Mammary epithelial cell (primary cell): Measurements from ENCODE around the gene SCLY.

Experiments used
- EZH2 ChIP-seq: IDR thresholded peaks from 2 replicates; pipeline ENCODE4 v1.6.1; 2012; ENCODE audit warnings: low read length, inconsistent platforms, borderline replicate concordance
- TF ChIP-seq, protein P1 (sequence below), 2 donors: IDR thresholded peaks in 1 of 2; conservative IDR thresholded peaks in 1 of 2; 2 replicates each; pipeline ENCODE4 v1.5.1; 2011 to 2012; ENCODE audit warnings: inconsistent platforms in 2 of 2, low read length in 2 of 2, mild to moderate bottlenecking in 2 of 2, control low read depth in 1 of 2, low read depth in 1 of 2; ENCODE audit not compliant: insufficient read depth in 1 of 2; ENCODE audit errors: extremely low read depth in 1 of 2

GRCh38 chr2:238085899-238086298 lies 25.1 kb downstream of the SCLY start:
- TF ChIP-seq EZH2 = no peak
- TF ChIP-seq, protein P1, sequence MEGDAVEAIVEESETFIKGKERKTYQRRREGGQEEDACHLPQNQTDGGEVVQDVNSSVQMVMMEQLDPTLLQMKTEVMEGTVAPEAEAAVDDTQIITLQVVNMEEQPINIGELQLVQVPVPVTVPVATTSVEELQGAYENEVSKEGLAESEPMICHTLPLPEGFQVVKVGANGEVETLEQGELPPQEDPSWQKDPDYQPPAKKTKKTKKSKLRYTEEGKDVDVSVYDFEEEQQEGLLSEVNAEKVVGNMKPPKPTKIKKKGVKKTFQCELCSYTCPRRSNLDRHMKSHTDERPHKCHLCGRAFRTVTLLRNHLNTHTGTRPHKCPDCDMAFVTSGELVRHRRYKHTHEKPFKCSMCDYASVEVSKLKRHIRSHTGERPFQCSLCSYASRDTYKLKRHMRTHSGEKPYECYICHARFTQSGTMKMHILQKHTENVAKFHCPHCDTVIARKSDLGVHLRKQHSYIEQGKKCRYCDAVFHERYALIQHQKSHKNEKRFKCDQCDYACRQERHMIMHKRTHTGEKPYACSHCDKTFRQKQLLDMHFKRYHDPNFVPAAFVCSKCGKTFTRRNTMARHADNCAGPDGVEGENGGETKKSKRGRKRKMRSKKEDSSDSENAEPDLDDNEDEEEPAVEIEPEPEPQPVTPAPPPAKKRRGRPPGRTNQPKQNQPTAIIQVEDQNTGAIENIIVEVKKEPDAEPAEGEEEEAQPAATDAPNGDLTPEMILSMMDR (conservative IDR thresholded peaks at IDR 0.05 in 1 of 2, IDR thresholded peaks at IDR 0.05 in 1 of 2; ENCODE audit: extremely low read depth in 1 of 2, insufficient read depth in 1 of 2, low read depth in 1 of 2, low read length in 2 of 2) = no peak
